SKM-1 (cell line): ENCODE data around the gene HPRT1.

Experiments
- DNase-seq: peaks from one replicate; lab custom pipeline; 2025; ENCODE audit not compliant: unreplicated experiment; lab: John Stamatoyannopoulos, UW

The HPRT1 gene

DNA sequence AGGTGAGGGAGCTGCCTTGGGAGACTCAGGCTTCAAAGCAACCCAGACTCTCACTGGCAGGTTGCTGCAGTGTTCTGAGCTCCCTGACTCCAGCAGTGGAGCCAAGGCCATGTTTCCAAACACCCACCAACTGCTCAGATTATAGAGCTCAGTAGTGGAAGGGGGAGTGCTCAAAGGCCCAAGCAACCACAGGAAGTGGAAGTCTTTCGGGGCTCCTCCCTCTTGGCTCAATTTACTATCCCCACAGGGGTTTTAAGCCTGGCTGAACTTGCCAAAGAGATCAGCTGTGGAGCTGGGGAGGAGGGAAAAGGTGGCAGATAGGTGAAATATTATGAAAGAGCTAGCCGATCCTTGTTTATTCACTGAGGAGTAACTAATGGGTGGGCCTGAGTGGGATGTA lies 82.5 kb downstream of the HPRT1 start:
- no peak for DNase-seq

DNA sequence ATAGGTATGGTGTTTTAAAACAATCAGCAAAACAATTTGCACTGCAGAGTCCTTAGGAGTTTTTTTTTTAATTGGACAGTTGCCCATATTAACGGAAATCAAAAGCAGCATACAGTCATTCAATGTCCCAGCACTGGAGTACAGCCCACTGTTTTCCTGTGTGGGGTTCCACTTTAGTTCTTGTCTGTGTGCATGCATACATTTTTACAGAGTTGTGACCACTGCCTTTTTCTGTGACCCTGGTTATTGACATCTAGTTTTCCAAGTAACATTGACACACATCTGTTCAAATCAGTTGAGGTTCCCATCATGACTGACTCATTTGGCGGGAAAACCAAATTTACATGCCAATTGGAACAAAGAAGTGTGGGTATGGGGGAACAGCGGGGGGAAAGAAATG lies 83.3 kb downstream of the HPRT1 start:
- no peak for DNase-seq

DNA sequence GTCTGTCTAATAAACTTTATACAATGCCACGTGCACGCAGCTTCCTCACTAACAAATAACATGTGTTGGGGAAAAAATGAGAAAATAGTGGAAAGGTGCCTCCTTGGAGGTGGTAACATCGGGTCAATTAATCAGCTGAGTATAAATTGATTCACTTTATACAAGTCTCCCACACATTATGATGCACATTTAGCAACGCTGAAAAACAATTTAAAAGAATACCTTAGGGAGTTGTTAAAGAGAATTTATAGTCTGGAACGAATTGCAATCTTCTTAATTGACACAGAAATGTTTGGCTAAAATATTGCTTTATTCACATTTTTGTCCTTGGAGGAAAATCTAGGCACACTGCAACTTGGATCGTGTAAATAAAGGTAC lies 84.2 kb downstream of the HPRT1 start:
- no peak for DNase-seq

GRCh38 chrX:134544513-134545151 lies 84.7 kb downstream of the HPRT1 start:
- no peak for DNase-seq

GRCh38 chrX:134545510-134545909 lies 85.5 kb downstream of the HPRT1 start:
- no peak for DNase-seq

GRCh38 chrX:134546187-134546586 lies 86.2 kb downstream of the HPRT1 start:
- no peak for DNase-seq

DNA sequence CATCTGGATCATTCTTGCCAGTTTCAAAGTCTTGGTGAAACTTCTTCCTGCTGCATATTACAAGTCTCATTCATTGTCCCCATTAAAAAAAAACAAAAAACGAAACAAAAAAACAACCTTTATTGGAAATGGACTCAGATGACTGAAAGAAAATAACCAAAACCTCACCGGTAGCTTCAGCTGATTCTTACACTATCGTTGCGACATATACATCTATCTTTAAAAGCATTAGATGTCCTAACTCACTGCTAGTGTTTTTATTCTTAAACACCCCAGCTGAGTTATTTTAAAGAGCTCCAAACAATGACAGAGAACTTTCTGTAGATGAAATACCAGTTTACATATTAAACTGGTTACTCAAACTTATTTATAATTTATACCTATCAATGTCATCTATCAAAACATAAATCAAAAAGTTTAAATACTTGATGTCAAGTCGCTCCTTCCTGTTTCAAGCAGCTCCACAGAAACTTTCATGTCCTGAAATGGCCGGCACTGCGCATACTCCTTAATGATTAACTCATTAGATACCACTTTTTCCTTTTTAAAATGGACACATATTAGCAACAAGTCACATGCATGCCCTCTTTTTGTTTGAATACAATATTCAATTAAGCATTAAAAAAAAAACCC lies 87.2 kb downstream of the HPRT1 start:
- no peak for DNase-seq

- no peak for DNase-seq
Measured at GRCh38 chrX:134548257-134549201, 88.6 kb downstream of the HPRT1 start.
